Central memory CD4-positive, alpha-beta T cell (primary cell): ENCODE results near the gene SPRR2F.

ENCODE experiments used
- DNase-seq: peaks from one replicate; pipeline ENCODE4 v3.0.0; 2022

Gene SPRR2F

DNA sequence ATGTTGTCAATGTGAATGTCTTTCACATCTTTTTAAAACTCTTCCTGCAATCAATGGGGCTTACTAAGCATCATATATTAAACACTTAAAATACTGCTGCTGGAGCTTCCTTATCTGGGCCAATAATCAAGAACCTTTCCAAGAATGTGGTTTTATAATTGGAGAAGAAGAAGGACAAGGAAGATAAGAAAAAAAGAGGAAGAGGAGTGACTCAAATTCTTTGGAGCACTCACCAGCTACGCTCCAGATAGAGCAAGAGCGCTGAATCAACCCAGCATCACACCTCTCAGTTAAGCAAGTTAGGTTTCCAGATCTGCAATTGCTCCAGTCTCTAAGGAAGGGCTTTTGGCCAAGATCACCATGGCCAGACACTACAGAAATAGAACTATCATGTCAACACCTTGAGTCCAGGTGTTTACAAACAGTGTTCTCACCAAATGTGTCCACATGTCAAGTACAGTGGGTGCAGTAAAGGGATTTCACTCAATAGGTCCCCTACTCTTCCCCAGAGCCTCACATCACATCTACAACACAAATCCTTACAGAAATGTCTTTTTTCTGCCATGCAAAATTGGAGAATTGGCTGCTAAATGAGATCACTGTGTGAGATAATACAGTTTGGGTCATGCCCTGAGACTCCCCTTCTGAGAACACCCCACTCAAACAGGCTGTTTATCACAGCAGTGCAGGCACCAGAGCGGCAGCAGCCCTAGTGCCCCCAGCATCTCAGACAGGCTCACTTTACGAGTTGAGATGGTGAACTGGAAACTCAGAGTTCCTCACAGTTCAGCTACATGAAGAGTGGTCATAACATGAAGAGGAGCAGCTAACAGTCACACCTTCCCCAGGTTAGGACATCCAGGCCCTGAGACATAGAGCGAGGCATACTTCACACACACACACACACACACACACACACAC lies 40.2 kb downstream of the SPRR2F start:
- DNase-seq, result no peak

DNA sequence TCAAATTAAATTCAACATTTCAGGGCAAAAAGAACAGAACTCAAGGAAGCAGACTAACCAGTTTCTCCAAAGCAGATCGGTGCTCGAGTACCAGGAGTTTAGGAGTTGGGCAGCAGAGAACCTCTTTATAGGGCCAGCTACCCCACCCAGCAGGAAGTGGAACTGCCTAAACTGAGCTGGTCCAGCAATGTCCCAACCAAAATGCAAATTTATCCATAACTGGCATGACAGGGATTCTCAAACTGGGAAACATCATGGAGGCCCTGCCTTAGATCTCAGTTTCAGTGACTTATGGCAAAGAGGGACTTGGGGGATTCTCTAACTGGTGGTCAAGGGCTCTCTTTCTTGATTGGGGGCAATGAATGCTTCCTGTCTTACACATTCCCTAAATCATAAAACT lies 41.8 kb downstream of the SPRR2F start, which contains the start of gene SPRR2B:
Gene SPRR2B, minus strand, starts transcription at position 101 of the 400 bp plus-strand sequence. CDS start 772 bp downstream, outside the sequence.
- DNase-seq, result no peak

DNA sequence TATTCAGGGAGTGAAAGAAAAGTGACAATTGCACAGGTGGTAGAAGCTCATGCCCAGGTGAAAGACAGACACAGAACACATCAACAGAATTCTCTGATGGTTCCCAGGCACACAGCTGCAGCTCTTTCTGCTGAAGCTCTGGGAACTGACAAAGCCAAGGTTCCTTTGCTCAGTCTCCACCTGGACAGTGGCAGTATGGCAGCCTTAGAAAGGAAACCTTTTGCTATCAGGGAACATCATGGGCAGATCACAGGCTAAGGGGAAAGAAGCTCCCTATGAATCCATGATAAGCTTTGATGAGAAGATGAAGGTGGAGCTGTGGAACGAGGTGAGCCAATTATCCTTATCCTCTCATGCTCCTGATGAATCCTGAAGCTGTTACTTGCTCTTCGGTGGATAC lies 43.1 kb downstream of the SPRR2F start:
- no peak for DNase-seq
